ENCODE measurements around the gene ZDHHC24.

DNA sequence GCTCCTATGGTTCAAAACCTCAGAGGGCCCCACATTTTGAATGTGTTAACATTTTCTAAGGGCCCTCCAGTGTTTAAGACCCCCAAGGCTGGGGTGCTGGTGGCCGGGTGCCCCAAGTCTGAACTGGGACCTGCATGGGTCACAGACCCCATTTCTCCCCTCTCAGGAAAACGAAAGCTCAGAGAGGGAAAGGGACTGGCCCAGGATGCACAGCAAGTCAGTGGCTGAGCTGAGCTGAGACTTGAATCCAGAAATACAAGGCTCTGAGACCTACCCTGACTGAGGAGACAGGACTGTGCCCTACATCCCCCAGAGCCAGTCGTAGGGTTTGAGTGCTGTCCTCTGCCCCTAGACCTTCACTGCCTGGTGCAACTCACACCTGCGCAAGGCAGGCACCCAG is 5.0 kb upstream of the ZDHHC24 start:
- TF ChIP-seq, protein P1, sequence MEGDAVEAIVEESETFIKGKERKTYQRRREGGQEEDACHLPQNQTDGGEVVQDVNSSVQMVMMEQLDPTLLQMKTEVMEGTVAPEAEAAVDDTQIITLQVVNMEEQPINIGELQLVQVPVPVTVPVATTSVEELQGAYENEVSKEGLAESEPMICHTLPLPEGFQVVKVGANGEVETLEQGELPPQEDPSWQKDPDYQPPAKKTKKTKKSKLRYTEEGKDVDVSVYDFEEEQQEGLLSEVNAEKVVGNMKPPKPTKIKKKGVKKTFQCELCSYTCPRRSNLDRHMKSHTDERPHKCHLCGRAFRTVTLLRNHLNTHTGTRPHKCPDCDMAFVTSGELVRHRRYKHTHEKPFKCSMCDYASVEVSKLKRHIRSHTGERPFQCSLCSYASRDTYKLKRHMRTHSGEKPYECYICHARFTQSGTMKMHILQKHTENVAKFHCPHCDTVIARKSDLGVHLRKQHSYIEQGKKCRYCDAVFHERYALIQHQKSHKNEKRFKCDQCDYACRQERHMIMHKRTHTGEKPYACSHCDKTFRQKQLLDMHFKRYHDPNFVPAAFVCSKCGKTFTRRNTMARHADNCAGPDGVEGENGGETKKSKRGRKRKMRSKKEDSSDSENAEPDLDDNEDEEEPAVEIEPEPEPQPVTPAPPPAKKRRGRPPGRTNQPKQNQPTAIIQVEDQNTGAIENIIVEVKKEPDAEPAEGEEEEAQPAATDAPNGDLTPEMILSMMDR (IDR thresholded peaks at IDR 0.05; ENCODE audit: insufficient read depth, low read depth, low read length) = no peak
- TF ChIP-seq EZH2 (IDR thresholded peaks at IDR 0.05; ENCODE audit: insufficient read depth, low read length) = no peak
